HG03469 (cell line): ENCODE data around the gene ZNF318.
"Not testable (repeated sequence)": the region's sequence is repeated elsewhere in the genome, so short reads cannot be mapped to it uniquely, and the experiment has no call there.

Experiments
- ATAC-seq: cut with Tn5 transposase; IDR thresholded peaks from one replicate; pipeline ENCODE4 v1.9.1; 2021; ENCODE audit warnings: mild to moderate bottlenecking, moderate library complexity, moderate number of reproducible peaks; ENCODE audit not compliant: unreplicated experiment

Gene ZNF318

DNA sequence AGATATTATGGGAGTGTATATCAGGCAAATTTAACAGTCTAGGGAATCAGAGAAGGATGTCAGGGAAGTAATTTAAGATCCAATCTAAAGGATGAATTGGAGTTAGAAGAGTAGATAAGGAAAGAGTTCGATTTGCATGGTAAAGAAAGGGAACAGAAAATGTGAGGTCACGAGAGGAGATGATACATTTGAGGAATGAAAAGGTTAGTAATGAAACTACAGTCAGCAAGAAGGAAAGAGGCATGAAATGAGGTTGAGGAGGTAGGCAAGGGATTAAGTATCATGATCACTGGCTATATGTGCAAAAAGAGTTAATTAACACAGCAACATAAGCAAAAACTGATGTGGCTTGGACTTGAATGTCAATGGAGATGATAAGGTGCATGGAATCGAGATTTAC lies 22.4 kb downstream of the ZNF318 start:
- ATAC-seq: no peak

DNA sequence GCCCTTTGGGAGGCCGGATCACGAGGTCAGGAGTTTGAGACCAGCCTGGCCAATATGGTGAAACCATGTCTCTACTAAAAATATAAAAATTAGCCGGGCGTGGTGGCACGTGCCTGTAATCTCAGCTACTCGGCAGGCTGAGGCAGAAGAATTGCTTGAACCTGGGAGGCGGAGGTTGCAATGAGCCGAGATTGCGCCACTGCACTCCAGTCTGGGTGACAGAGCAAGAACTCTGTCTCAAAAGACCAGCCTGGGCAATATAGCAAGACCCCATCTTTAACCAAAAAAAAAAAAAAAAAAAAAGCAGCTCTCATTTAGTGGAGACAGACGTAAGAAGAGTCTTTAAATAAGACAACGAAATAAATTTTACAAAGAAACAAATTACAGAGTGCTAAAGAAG lies 23.2 kb downstream of the ZNF318 start:
- not testable (repeated sequence) for ATAC-seq

DNA sequence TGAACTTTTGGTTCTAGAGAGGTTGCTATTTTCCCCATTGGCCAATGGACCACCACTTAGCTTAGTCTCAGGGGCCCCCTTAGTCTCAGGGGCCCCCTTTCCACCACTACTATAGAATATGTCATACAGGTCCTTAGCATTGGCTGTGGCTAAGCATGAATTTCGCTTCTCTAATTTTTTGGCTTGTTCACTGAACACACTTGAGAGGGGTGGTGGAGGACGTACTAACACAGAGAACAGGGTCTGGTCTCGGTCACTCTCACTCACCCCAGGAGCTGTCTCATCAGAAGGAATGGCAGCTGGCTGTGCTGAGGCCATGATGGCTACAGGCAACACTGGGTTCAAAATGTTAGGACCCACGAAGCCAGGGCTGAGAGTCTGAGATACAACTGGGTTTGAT lies 30.3 kb downstream of the ZNF318 start:
- ATAC-seq: peak; percentile 55

DNA sequence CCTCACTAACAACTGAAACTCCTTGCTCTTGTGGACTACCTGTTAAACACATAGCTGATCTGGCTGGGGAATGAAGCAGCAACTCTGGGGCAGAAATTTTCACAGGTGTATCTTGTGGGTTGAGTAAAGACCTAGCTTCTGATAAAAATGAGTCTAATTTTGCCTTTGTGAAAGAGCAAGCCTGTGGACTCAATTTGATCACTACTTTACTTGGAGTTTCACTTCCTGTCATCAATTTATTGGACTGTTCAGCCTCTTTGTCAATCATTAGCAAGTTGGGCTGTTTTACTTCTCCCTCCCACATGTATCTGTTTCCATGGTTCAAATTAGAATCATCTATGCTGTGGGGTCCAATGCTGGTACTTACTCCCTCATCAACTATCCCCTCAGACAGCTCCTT lies 31.2 kb downstream of the ZNF318 start:
- ATAC-seq: no peak

GRCh38 chr6:43336382-43336781 lies 33.1 kb downstream of the ZNF318 start:
- no peak for ATAC-seq

DNA sequence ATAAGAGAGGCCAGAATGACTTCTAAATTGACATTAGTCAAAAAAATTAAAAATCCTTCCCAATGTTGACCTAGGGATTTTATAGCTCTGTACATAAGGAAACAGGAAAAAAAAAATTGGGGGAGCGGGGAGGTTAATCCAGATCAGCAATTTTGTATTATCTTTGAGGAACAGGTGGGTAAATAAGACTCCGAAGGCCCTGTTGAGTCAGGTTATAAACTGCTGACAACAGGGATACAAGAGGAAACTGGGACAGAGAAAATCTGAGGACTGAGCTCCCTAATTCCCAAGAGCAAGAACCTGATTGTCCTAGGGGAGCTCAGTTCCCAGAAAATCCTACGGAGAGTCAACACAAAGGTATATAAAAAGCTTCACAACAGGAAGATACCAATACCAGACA lies 34.0 kb downstream of the ZNF318 start:
- ATAC-seq: no peak

DNA sequence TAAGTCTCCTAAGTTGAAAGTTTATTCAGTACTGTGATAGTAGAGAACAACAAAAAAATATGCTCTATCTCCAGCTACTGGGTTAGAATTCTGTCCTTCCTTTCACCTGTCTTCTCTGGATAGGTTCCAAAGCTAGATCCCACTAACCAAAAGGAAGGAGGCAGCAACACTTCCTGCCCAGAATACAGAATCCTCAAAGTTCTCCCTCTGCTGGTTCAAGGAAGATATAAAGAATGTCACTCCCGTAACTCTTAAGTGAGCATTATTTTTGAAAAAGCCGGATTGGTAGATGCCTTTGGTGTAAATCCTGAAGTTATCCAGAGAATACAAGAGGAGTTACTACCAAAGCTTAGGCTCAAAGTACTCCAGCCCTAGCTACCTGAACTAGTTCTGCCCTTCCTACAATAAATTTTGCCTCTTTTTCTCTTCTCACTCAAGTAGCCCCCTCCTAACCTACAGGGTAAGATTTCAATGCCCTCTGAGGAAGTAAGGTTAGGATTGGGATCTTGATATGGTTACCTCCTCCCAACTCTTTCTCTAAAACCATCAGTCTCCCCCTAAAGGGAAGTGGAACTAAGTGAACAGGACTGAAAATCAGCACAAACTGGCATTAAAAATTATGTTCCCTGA lies 34.9 kb downstream of the ZNF318 start:
- ATAC-seq: no peak

GRCh38 chr6:43331891-43332290 lies 37.6 kb downstream of the ZNF318 start:
- no peak for ATAC-seq

GRCh38 chr6:43331470-43331869 lies 38.0 kb downstream of the ZNF318 start:
- ATAC-seq: no peak

DNA sequence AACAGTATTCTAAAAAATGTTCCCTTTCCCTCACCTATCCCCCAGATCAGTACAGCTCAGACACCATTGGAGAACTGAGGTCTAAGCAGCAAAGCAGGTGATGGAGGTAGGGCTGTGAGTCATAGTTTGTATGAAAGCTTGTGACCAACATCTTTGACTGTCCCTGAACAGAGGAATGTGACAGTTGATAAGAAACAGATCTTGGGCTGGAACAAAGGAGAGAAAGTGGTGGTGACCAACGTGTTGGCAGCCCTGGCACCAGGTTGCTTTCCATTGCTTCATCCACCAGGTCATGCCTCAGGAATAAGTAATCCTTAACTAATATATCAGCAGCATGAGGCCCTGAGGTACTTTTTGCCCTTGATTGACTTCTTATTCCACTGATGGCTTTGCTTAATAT lies 40.9 kb downstream of the ZNF318 start:
- ATAC-seq: no peak

GRCh38 chr6:43325876-43326275 lies 43.6 kb downstream of the ZNF318 start:
- ATAC-seq: no peak

- ATAC-seq: no peak
These were observed 51.4 kb downstream of the ZNF318 start for GRCh38 chr6:43318011-43318410.

DNA sequence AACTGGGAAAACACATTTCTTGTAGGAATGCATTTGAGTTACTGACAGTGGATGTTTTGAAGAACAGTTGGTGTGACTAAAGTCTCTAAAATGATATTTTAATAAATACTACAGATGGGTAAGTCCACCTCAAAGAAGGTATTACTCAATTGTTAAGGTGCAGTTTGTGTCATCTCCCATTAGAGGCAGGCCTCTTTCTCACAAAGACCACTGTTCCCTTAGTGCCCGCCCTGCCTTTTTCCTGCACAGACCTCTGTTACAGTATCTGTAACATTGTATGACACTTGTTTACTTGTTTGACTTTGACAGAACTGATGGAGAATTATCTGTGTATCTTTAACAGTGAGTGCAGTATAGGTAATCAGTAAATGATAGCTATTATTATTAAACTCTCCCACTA lies 55.6 kb downstream of the ZNF318 start:
- no peak for ATAC-seq

GRCh38 chr6:43311666-43312065 lies 57.8 kb downstream of the ZNF318 start:
- ATAC-seq: no peak

GRCh38 chr6:43310624-43311023 lies 58.8 kb downstream of the ZNF318 start:
- ATAC-seq: no peak

DNA sequence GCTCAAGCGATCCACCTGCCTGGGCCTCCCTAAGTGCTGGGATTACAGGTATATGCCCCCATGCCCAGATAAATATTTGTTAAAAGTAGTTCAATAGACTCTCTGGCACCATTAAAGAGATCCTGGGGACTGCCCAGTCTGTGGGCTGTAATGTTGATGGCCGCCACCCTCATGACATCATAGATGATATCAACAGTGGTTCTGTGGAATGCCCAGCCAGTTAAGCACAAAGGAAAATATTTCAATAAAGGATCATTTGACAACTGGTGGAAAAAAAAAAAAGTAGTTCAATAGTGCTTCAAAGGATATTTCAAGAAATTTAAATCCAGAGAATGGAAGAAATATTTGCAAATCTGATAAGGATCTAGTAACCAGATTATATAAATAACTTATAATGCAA lies 59.3 kb downstream of the ZNF318 start:
- ATAC-seq: no peak

- ATAC-seq: no peak
These were observed 60.4 kb downstream of the ZNF318 start for GRCh38 chr6:43308990-43309477.

DNA sequence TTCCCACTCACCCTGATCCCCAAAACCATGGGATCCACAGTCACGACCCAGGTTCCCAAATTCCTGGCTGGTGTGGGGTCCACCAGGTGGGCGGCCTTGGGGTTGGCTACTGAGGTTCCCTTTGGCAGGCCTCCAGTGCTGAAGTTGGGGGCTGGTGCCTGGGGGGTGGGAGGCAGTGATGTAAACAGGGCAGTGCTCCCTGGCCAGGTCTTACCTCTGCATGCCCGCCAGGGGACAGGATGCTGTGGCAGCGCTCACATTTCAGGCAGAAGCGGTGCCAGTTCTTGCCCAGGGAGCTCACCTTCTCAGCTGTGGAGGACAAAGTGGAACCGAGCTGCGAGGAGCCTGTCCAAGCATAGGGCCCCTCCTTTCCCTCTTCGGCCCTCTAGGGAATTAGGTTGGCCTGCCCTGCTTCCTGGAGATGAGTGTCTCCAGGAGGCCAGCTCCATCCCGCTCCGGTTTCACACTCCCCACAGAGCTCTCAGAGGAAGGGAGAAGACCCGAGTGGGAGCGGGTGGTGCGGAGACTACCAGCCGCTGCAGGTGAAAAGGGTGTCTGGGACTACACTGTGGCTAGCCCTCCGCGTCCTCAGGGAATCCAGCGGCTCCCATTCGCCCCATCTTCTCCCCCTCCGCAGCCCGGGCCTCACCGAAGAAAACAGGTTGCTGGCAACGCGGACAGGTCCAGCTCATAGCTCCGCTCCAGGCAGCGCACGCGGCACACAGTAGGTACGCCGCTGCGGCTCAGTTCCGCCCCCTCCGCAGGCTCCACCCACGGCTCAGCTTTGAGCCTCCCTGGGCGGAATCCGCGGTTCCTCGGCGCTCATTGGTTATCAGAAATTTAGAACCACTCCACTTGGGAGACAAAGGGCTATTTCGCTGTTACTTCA lies 61.1 kb downstream of the ZNF318 start, which contains the start of gene CRIP3:
Gene CRIP3 (minus strand): TSS at position 726 of the 889 bp plus-strand sequence. CDS start 34 bp downstream, at position 692.
- ATAC-seq: no peak

GRCh38 chr6:43307451-43308100 lies 61.9 kb downstream of the ZNF318 start:
- ATAC-seq: no peak

DNA sequence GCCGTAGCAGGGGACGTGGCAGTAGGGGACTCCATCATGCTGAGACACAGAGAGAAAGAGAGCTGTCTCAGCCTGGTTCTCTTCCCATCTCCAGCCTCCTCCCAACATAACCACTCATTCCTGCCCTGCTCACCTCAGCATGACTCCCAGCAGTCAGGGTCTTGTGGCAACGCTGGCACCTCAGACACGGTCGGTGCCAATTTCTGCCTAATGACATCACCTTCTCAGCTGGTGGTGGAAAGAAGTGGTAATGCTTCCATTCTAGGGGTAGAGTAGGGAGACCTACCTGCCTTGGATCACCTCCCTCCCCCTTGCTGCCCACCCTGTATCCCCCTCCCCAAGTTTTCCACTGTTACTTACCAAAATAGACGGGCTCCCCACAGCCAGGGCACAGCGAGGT lies 63.4 kb downstream of the ZNF318 start:
- no peak for ATAC-seq

DNA sequence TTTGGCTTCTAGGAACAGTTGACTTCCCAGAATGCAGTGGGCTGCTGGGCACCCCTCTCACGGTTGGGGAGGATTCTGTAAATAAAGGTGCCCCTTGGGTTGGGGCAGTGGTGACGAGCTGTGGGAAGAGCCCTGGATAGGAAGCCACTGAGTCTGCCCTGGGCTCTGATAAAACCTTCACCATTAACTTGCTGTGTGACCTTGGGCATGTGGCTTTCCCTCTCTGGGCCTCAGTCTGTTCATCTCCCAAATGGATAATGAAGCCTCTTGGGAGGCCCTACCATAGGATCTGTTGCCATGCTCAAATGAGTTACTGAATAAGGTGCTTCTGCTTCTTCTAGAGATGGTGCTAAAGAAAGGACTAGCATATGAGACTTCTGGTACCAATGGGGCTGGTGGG lies 64.6 kb downstream of the ZNF318 start:
- no peak for ATAC-seq

GRCh38 chr6:43304361-43304760 lies 65.1 kb downstream of the ZNF318 start:
- no peak for ATAC-seq
